Mesendoderm (in vitro differentiated cells): ENCODE results near the gene MAGEA4.

ENCODE experiments used
- DNase-seq: peaks from one replicate; pipeline ENCODE4 v3.0.0; 2013
- H2AK5ac ChIP-seq: 2 replicates; pipeline ENCODE4 v1.6.1; 2013; ENCODE audit warnings: low read length, inconsistent platforms
- H2BK120ac ChIP-seq: 2 replicates; pipeline ENCODE4 v1.6.1; 2013; ENCODE audit warnings: low read depth, mild to moderate bottlenecking, low read length, moderate library complexity, mixed read lengths
- H2BK15ac ChIP-seq: replicated peaks from 2 replicates; pipeline ENCODE4 v1.6.1; 2013; ENCODE audit warnings: low read depth, mild to moderate bottlenecking, moderate library complexity
- H2BK5ac ChIP-seq: 2 replicates; pipeline ENCODE4 v1.6.1; 2013; ENCODE audit warnings: low read length, inconsistent platforms
- H3K18ac ChIP-seq: 2 replicates; pipeline ENCODE4 v1.6.1; 2013; ENCODE audit warnings: mild to moderate bottlenecking, low read length, mixed read lengths
- H3K23ac ChIP-seq: one replicate; pipeline ENCODE4 v1.6.1; 2013; ENCODE audit warnings: low read length
- H3K27ac ChIP-seq: 2 replicates; pipeline ENCODE4 v1.5.1; 2013; ENCODE audit warnings: low read depth, mild to moderate bottlenecking, inconsistent platforms, low read length, moderate library complexity
- H3K27me3 ChIP-seq: 2 replicates; pipeline ENCODE4 v1.6.1; 2013; ENCODE audit warnings: low read length, control low read depth, mild to moderate bottlenecking, inconsistent platforms; ENCODE audit not compliant: insufficient read depth, poor library complexity
- H3K36me3 ChIP-seq: 2 replicates; pipeline ENCODE4 v1.6.1; 2013; ENCODE audit warnings: low read length, inconsistent platforms; ENCODE audit not compliant: control insufficient read depth, insufficient read depth
- H3K4ac ChIP-seq: one replicate; pipeline ENCODE4 v1.6.1; 2013; ENCODE audit warnings: low read depth, mild to moderate bottlenecking, low read length, moderate library complexity
- H3K4me1 ChIP-seq: 2 replicates; pipeline ENCODE4 v1.6.1; 2013; ENCODE audit warnings: low read depth, low read length, inconsistent platforms; ENCODE audit not compliant: control insufficient read depth
- H3K4me2 ChIP-seq: 2 replicates; pipeline ENCODE4 v1.6.1; 2013; ENCODE audit warnings: low read length
- H3K4me3 ChIP-seq: 2 replicates; pipeline ENCODE4 v1.5.1; 2013; ENCODE audit warnings: mild to moderate bottlenecking, low read length
- H3K56ac ChIP-seq: one replicate; pipeline ENCODE4 v1.6.1; 2013; ENCODE audit warnings: low read length
- H3K79me1 ChIP-seq: 2 replicates; pipeline ENCODE4 v1.6.1; 2013; ENCODE audit warnings: low read length, inconsistent platforms
- H3K79me2 ChIP-seq: 2 replicates; pipeline ENCODE4 v1.6.1; 2013; ENCODE audit warnings: mild to moderate bottlenecking, low read length; ENCODE audit not compliant: control insufficient read depth, insufficient read depth
- H3K9ac ChIP-seq: 2 replicates; pipeline ENCODE4 v1.6.1; 2013; ENCODE audit warnings: low read length, inconsistent platforms
- H4K5ac ChIP-seq: one replicate; pipeline ENCODE4 v1.6.1; 2013; ENCODE audit warnings: low read length
- H4K8ac ChIP-seq: one replicate; pipeline ENCODE4 v1.6.1; 2013; ENCODE audit warnings: low read depth, mild to moderate bottlenecking, control low read depth, low read length, moderate library complexity
- WGBS: extraction: QIAGEN DNeasy Blood & Tissue Kit; methylation state at CpG from one replicate; pipeline ENCODE4 v1.1.7; 2013; ENCODE audit warnings: low lambda C conversion rate, missing lambda C conversion rate; ENCODE audit not compliant: insufficient coverage; ENCODE audit errors: extremely low coverage; 5-methylcytosine and 5-hydroxymethylcytosine counted together

Gene MAGEA4

GRCh38 chrX:151879856-151880255, 32.8 kb upstream of the MAGEA4 start:
- H4K5ac ChIP-seq: no peak overlapping the region
- H3K9ac ChIP-seq: no peak overlapping the region
- H3K4me1 ChIP-seq: no peaks in the 10 kb centered on the region
- H3K79me2 ChIP-seq: no peaks in the 10 kb centered on the region
- no peak overlapping the region for H3K18ac ChIP-seq
- no peak overlapping the region for H3K27ac ChIP-seq
- no peak overlapping the region for H2BK120ac ChIP-seq
- H2BK15ac ChIP-seq: no peak overlapping the region
- DNase-seq: no peak
- H3K4me3 ChIP-seq: no peak overlapping the region
- no peak overlapping the region for H3K23ac ChIP-seq
- no peak overlapping the region for H3K56ac ChIP-seq
- H2BK5ac ChIP-seq: no peak overlapping the region
- H2AK5ac ChIP-seq: no peak overlapping the region
- H3K27me3 ChIP-seq: no peaks in the 10 kb centered on the region
- H3K79me1 ChIP-seq: no peaks in the 10 kb centered on the region
- no peak overlapping the region for H4K8ac ChIP-seq
- WGBS: no CpG with 5 or more reads among the region's 4 CpGs
- no peak overlapping the region for H3K4ac ChIP-seq
- H3K4me2 ChIP-seq: no peak overlapping the region
- H3K36me3 ChIP-seq: no peaks in the 10 kb centered on the region

GRCh38 chrX:151880895-151881294, 31.8 kb upstream of the MAGEA4 start:
- no peak overlapping the region for H4K8ac ChIP-seq
- H3K4me2 ChIP-seq: no peak overlapping the region
- H2BK5ac ChIP-seq: no peak overlapping the region
- no peaks in the 10 kb centered on the region for H3K36me3 ChIP-seq
- no peak overlapping the region for H2BK15ac ChIP-seq
- H3K79me2 ChIP-seq: no peaks in the 10 kb centered on the region
- H3K4ac ChIP-seq: no peak overlapping the region
- no peaks in the 10 kb centered on the region for H3K27me3 ChIP-seq
- H3K79me1 ChIP-seq: no peaks in the 10 kb centered on the region
- no peak overlapping the region for H3K9ac ChIP-seq
- no peaks in the 10 kb centered on the region for H3K4me1 ChIP-seq
- WGBS: no CpG with 5 or more reads among the region's 2 CpGs
- no peak overlapping the region for H4K5ac ChIP-seq
- no peak overlapping the region for H3K18ac ChIP-seq
- H2AK5ac ChIP-seq: no peak overlapping the region
- no peak overlapping the region for H3K4me3 ChIP-seq
- H2BK120ac ChIP-seq: no peak overlapping the region
- DNase-seq: no peak
- H3K27ac ChIP-seq: no peak overlapping the region
- no peak overlapping the region for H3K23ac ChIP-seq
- no peak overlapping the region for H3K56ac ChIP-seq

- Histone ChIP-seq H4K8ac (no peak overlapping the region), H3K4ac (no peak overlapping the region), H3K79me1 (no peaks in the 10 kb centered on the region), H3K27ac (no peak overlapping the region), H2AK5ac (no peak overlapping the region), H4K5ac (no peak overlapping the region), H3K4me1 (no peaks in the 10 kb centered on the region), H3K79me2 (no peaks in the 10 kb centered on the region), H3K23ac (no peak overlapping the region), H2BK5ac (no peak overlapping the region), H3K18ac (no peak overlapping the region), H2BK120ac (no peak overlapping the region), H3K27me3 (no peaks in the 10 kb centered on the region), H3K56ac (no peak overlapping the region), H3K36me3 (no peaks in the 10 kb centered on the region), H3K4me3 (no peak overlapping the region), H3K4me2 (no peak overlapping the region), H2BK15ac (no peak overlapping the region), H3K9ac (no peak overlapping the region)
- no CpG with 5 or more reads among the region's 2 CpGs for WGBS
- DNase-seq: no peak
Measured at GRCh38 chrX:151889421-151889820, 23.3 kb upstream of the MAGEA4 start.

- no CpG with 5 or more reads among the region's 5 CpGs for WGBS
Measured at GRCh38 chrX:151896734-151897474, 15.8 kb upstream of the MAGEA4 start.

GRCh38 chrX:151899622-151900021, 13.1 kb upstream of the MAGEA4 start:
- Histone ChIP-seq H3K4me2 (no peak overlapping the region), H3K18ac (no peak overlapping the region), H3K56ac (no peak overlapping the region), H2BK15ac (no peak overlapping the region), H2BK120ac (no peak overlapping the region), H2BK5ac (no peak overlapping the region), H4K8ac (no peak overlapping the region), H3K23ac (no peak overlapping the region), H3K4ac (no peak overlapping the region), H3K36me3 (no peaks in the 10 kb centered on the region), H3K4me1 (no peaks in the 10 kb centered on the region), H3K4me3 (no peak overlapping the region), H3K27me3 (no peaks in the 10 kb centered on the region), H4K5ac (no peak overlapping the region), H2AK5ac (no peak overlapping the region), H3K79me1 (no peaks in the 10 kb centered on the region), H3K27ac (no peak overlapping the region), H3K9ac (no peak overlapping the region), H3K79me2 (no peaks in the 10 kb centered on the region)
- WGBS: no CpG with 5 or more reads among the region's 2 CpGs
- DNase-seq: peak; percentile 48

More at GRCh38 chrX:151896734-151897474, 15.8 kb upstream of the MAGEA4 start:
- Histone ChIP-seq H3K56ac (no peak overlapping the region), H3K27ac (no peak overlapping the region), H3K18ac (no peak overlapping the region), H2AK5ac (no peak overlapping the region), H4K8ac (no peak overlapping the region), H3K4ac (no peak overlapping the region), H3K79me1 (no peaks in the 10 kb centered on the region), H4K5ac (no peak overlapping the region), H3K79me2 (no peaks in the 10 kb centered on the region), H3K23ac (no peak overlapping the region), H3K4me1 (no peaks in the 10 kb centered on the region), H2BK15ac (no peak overlapping the region), H2BK120ac (no peak overlapping the region), H3K4me3 (no peak overlapping the region), H3K9ac (no peak overlapping the region), H3K36me3 (no peaks in the 10 kb centered on the region), H2BK5ac (no peak overlapping the region), H3K27me3 (no peaks in the 10 kb centered on the region), H3K4me2 (no peak overlapping the region)
- DNase-seq: peak; percentile 39

- H2AK5ac ChIP-seq: no peak overlapping the region
- H3K4me2 ChIP-seq: no peak overlapping the region
- H3K36me3 ChIP-seq: no peaks in the 10 kb centered on the region
- no peak overlapping the region for H3K9ac ChIP-seq
- H4K5ac ChIP-seq: no peak overlapping the region
- H3K18ac ChIP-seq: no peak overlapping the region
- H2BK120ac ChIP-seq: no peak overlapping the region
- H3K79me2 ChIP-seq: no peaks in the 10 kb centered on the region
- H3K23ac ChIP-seq: no peak overlapping the region
- H2BK5ac ChIP-seq: no peak overlapping the region
- H3K4me3 ChIP-seq: no peak overlapping the region
- no peaks in the 10 kb centered on the region for H3K27me3 ChIP-seq
- peak; percentile 21 for DNase-seq
- no peak overlapping the region for H4K8ac ChIP-seq
- H3K27ac ChIP-seq: no peak overlapping the region
- H2BK15ac ChIP-seq: no peak overlapping the region
- H3K56ac ChIP-seq: no peak overlapping the region
- H3K4ac ChIP-seq: no peak overlapping the region
- H3K4me1 ChIP-seq: no peaks in the 10 kb centered on the region
- WGBS: no CpG with 5 or more reads among the region's 1 CpG
- H3K79me1 ChIP-seq: no peaks in the 10 kb centered on the region
Measured at GRCh38 chrX:151901826-151902225, 10.9 kb upstream of the MAGEA4 start.
